BE2C (cell line): ENCODE results near the gene SPTLC3.

ENCODE experiments used
- DNase-seq: peaks from one replicate; pipeline ENCODE4 v3.0.0-alpha.2; 2020
- H3K27me3 ChIP-seq: fragments of 250-450 bp; sonication (Bioruptor Pico); 2 replicates; pipeline ENCODE4 v1.5.1; 2020; ENCODE audit warnings: mild to moderate bottlenecking
- H3K36me3 ChIP-seq: fragments of 250-450 bp; sonication (Bioruptor Pico); 2 replicates; pipeline ENCODE4 v1.5.1; 2020; ENCODE audit warnings: mild to moderate bottlenecking
- H3K4me1 ChIP-seq: fragments of 250-450 bp; sonication (Bioruptor Pico); 2 replicates; pipeline ENCODE4 v1.5.1; 2020
- H3K4me3 ChIP-seq: 2 replicates; pipeline ENCODE4 v1.5.1; 2011; ENCODE audit warnings: low read depth, low read length
- H3K9me3 ChIP-seq: fragments of 250-450 bp; sonication (Bioruptor Pico); 2 replicates; pipeline ENCODE4 v1.5.1; 2020
- TF ChIP-seq, protein P1 (sequence below): IDR thresholded peaks from 2 replicates; pipeline ENCODE4 v1.5.1; 2012; ENCODE audit warnings: mild to moderate bottlenecking, low read depth, low read length

Gene SPTLC3

DNA sequence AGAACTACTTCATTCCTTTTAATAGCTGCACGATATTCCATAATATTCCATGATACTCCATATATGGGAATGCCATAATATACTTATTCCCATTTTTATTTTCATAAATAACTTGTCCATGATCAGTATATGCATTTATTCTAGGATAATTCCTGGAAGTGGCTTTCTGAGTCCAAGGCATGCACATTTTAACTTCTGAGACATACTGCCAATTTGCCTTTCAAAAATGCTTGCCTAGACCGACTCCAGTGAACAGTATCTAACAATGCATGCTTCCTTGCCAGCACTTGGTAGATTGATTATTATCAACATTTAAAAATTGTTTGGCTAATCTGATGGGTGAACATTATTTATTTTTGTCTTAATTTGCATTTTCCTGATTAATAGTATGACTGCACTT is 54.0 kb downstream of the SPTLC3 start:
- DNase-seq: no peak
- Histone ChIP-seq H3K36me3 (no peaks in the 10 kb centered on the region), H3K9me3 (no peaks in the 10 kb centered on the region), H3K4me3 (no peak overlapping the region), H3K27me3 (no peaks in the 10 kb centered on the region), H3K4me1 (no peaks in the 10 kb centered on the region)
- TF ChIP-seq, protein P1, sequence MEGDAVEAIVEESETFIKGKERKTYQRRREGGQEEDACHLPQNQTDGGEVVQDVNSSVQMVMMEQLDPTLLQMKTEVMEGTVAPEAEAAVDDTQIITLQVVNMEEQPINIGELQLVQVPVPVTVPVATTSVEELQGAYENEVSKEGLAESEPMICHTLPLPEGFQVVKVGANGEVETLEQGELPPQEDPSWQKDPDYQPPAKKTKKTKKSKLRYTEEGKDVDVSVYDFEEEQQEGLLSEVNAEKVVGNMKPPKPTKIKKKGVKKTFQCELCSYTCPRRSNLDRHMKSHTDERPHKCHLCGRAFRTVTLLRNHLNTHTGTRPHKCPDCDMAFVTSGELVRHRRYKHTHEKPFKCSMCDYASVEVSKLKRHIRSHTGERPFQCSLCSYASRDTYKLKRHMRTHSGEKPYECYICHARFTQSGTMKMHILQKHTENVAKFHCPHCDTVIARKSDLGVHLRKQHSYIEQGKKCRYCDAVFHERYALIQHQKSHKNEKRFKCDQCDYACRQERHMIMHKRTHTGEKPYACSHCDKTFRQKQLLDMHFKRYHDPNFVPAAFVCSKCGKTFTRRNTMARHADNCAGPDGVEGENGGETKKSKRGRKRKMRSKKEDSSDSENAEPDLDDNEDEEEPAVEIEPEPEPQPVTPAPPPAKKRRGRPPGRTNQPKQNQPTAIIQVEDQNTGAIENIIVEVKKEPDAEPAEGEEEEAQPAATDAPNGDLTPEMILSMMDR: no peak

DNA sequence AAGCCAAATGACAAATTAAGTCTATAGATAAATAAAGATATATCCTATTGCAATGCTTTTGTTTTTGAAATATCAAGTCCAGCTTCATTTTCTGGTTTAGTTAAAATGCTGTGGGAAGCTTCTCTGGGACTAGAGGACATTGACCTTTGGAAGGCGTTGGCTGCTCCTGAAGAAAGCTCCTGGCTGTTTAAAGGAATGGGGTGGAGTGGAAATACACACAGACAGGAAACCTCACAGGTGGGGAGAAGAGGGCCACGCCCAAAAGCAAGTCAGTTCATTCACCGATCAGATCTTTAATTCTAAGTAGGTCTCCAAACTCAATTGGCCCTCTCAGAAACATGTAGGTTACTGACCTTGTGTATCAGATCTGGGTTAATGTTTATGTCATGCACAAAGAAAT is 59.6 kb downstream of the SPTLC3 start:
- no peaks in the 10 kb centered on the region for H3K9me3 ChIP-seq
- no peak overlapping the region for H3K4me3 ChIP-seq
- H3K36me3 ChIP-seq: no peaks in the 10 kb centered on the region
- peaks cover 8% of the 10 kb centered on the region; the same call in 1 of the 2 replicates for H3K27me3 ChIP-seq
- TF ChIP-seq, protein P1: no peak
- no peak for DNase-seq
- H3K4me1 ChIP-seq: no peaks in the 10 kb centered on the region

DNA sequence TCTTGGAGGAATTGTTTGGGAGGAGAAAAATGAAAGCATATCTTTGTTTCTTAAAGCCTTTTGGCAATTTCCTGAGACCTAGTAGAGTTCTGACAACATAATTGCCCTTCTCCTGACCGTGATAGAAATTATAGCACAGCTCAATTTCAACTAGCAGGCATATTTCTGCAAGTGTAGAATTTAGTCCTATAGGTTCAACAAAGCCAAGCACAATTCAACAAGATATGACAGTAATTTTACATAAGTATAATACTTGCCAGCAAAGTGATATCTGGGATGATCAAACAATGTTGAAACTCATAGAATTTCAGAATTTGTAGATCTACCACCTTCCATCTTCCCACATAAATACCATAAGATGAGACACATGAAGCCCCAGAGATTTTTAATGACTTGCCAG is 73.1 kb downstream of the SPTLC3 start:
- H3K4me3 ChIP-seq: no peak overlapping the region
- TF ChIP-seq, protein P1: no peak
- H3K27me3 ChIP-seq: no peaks in the 10 kb centered on the region
- no peaks in the 10 kb centered on the region for H3K36me3 ChIP-seq
- no peaks in the 10 kb centered on the region for H3K4me1 ChIP-seq
- DNase-seq: no peak
- no peaks in the 10 kb centered on the region for H3K9me3 ChIP-seq

DNA sequence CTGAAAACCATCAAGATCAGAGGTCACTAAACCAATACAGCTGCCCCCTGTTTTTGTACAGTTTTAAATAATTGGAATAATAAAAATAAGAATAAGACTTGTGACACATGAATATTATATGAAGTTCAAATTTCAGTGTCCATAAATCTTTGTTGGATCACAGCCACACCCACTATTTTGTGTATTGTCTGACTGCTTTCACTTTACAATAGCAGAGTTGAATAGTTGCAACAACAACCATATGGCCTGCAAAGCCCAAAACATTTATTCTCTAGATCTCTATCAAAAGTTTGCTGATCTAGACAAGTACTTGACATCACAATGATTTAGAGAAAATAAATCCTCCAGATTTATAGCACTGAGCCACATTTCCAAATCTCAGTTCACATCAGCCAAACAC is 73.6 kb downstream of the SPTLC3 start:
- Histone ChIP-seq H3K4me1 (no peaks in the 10 kb centered on the region), H3K4me3 (no peak overlapping the region), H3K36me3 (no peaks in the 10 kb centered on the region), H3K27me3 (no peaks in the 10 kb centered on the region), H3K9me3 (no peaks in the 10 kb centered on the region)
- no peak for DNase-seq
- TF ChIP-seq, protein P1: no peak

DNA sequence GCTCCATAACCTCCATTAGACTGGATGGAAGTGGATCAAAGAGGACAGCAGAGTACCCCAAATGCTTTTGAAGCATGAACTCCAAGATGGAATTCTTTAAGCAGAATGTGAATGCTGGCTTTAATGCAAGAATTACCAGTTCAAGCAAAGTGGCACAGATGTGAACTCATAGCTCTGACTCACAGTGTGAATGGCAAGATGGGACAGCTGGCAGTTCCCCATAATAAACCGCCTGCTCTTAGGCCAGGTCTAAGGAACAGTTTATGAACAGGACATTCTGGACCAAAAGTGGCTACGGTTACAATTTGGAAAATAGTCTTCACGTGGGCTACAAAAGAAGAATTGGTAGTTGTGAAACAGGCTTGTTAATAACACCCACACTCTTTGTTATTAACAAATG is 76.5 kb downstream of the SPTLC3 start:
- no peak for DNase-seq
- H3K36me3 ChIP-seq: no peaks in the 10 kb centered on the region

DNA sequence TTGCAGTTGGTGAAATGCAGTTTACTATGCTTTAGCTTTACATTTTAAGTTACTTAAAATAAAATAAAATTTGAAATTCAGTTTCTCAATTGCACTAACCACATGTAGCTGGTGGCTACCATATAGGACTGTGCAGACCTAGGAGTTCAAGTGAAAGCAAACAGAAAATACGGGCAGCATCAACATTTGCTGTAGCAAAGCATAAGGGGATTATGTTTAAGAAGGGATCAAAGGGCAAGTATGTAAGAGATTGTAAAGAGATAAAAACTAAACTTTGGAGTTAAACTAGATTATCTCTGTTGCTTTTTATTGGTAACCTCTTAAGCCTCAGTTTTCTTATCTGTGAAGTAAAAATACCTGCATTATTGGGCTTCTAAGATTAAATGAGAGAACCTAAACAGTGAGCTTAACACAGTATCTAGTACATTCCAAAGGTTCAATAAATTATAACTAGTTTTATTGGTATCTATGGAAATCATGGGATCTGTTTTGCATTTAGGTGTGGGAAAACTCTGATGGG is 81.2 kb downstream of the SPTLC3 start:
- Histone ChIP-seq H3K4me3 (no peak overlapping the region), H3K9me3 (no peaks in the 10 kb centered on the region), H3K27me3 (peaks cover 9% of the 10 kb centered on the region), H3K36me3 (no peaks in the 10 kb centered on the region), H3K4me1 (no peaks in the 10 kb centered on the region)
- no peak for DNase-seq
- TF ChIP-seq, protein P1: no peak

More for the DNA sequence above, 76.5 kb downstream of the SPTLC3 start:
- Histone ChIP-seq H3K9me3 (no peaks in the 10 kb centered on the region), H3K27me3 (no peaks in the 10 kb centered on the region), H3K4me1 (no peaks in the 10 kb centered on the region), H3K4me3 (no peak overlapping the region)
- TF ChIP-seq, protein P1: no peak
